ENCODE measurements around the gene AGAP3.
A peak's percentile ranks its signal among the peaks of the same experiment; 100 is the strongest.

Gene AGAP3

DNA sequence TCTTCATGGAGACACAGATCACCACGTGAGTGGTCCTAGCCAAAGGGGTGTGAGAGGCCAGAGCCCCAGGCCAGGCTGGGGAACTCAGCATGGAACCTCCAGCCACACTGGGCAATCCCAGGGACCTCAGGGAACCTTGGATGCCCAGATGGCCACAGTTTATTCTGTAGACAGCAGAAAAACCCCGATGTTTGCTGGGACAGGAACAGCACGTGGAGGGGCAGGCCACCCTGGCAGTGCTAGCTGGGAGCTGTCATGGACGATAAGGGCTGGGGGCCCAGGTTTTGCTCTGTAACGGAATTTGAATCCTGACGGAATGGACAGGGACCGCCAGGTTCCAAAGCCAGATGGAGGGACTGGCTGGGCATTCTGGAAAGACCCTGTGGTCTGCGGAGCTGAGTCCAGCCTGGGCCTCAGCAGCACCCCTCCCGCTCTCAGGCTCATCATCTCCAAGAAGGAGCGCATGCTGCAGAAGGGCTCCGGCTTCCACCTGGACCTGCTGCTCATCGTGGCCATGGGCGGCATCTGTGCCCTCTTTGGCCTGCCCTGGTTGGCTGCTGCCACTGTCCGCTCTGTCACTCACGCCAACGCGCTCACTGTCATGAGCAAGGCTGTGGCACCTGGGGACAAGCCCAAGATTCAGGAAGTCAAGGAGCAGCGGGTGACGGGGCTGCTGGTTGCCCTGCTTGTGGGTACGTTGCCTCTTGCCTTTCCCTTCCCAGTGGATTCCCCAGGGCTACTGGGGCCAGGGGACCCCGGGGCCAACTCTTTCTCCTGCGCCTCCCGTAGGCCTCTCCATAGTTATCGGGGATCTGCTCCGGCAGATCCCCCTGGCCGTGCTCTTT, 11.2 kb upstream of the AGAP3 start:
- no peak for DNase-seq

DNA sequence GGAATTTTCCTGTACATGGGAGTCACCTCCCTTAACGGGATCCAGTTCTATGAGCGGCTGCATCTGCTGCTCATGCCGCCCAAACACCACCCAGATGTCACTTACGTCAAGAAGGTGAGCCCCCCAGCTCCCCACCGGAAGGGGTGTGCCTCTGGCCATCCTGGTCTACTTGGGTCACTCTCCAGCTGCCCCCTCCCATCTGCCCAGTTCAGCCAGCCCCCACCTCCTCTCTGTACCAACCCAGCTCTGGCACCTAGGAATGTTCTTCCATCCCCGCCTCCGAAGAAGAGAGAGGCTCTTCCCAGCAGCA, 10.7 kb upstream of the AGAP3 start:
- DNase-seq = no peak

DNA sequence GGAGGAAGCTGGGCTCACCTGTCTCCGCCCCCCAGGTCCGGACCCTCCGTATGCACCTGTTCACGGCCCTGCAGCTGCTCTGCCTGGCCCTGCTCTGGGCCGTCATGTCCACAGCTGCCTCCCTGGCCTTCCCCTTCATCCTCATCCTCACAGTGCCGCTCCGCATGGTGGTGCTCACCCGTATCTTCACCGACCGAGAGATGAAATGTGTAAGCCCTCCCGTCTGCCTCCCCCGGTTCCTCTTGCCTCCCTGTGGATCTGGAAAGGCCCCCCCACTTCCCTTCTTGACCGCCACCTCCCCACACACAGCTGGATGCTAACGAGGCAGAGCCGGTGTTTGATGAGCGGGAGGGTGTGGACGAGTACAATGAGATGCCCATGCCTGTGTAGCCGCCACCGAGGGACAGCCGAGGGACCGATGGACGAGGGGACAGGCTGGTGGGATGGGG, 10.3 kb upstream of the AGAP3 start:
- no peak for DNase-seq

DNA sequence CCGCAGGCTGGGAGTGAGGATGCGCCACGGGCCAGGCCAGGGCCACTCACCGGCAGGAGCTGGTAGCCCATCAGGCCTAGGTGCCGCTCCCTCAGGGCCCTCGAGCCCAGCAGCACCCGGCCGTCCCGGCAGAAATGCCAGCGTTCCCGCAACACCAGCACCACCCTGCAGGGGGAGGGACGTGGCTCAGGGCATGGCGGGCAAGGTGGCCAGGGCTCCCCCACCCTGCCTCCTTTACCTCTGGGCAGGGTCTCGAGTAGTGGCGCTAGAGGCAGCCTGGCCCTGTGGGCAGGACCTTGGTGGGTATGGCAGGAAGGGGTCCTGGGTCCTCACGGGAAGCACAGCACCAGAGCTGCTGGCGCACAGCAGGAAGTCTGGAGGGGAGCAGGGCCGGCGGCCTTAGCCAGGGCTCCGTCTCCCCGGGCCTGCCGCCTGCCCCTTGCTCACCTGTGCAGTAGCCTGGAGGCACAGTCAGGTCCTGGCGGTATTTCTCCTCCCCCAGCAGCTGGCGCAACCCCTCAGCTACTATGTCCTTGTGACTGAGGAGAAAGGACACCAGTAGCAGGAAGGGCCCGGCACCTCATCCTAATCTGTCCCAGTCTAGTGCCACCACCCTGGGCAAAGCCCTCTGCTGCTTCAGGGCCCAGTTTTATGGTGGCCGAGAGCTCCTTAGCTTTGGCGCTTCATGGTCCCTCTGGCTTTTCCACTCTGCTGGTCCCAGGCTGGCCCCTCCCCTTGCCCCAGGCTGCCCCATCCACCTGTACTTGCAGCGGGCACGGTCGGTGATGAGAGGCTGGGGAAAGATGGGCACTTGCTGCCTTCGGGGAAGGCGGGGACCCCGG, 9.2 kb upstream of the AGAP3 start:
- peak in 1 of 2 experiments; percentile 41 for DNase-seq

DNA sequence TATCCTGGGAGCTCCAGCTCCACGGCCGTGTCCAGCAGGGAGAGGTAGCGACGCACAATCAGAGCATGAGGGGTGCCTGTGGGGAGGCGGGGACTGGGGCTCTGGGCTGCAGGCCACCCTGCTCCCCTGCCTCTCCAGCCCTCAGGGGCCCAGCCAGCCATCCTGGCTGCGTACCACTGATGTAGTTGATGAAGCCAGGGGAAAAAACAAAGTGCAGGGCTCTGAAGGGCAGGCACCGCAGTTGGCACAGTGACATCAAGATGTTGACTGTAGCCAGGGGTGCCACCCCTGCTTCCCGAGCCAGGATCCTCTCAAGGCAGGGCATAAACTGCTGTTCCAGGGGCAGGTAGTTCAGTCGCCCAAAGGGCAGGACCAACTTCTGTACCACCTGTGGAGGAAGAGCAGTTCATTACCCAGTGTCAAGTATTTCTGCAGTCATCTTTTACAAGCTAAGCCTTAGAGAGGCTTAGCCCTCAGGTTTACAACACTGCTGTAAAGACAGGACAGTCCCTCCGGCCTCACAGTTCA, 8.5 kb upstream of the AGAP3 start:
- no peak for DNase-seq

DNA sequence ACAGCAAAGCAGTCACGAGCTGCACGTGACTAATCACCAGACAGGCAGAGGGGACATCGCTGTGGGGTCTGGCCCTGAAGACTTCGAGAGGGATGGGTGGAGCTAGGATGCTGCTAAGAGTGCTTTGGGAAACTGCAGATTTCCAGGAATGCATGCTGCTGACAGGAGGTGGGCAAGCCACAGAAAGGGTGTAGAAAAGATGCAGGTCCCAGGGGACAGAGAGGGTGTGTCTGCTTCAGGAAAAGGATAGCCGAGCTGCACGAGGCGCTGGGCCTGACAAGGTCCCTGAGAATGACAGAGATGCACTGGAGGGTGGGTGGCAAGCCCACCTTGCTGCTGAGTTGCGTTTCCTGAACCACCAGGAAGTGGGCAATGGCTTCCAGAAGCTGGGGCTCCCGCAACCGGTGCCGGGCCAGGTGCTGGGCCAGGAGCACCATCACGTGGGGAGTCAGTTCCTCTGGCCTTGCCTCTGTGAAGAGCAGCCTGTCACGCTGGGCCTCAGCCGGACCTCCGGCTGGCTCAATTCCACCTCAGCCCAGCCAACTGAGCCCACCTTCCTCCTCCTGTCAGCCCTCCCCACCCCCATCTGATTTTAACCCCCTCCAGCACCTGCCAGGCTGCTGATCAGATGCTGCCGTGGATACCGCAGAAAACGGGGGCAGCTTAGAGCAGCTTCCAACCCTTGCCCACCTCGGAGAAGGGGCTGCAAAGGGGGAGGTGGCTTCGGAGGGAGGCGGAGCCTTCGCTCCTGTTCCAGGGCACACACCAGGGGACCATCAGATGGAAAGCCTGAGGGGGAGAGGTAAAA, 7.8 kb upstream of the AGAP3 start:
- DNase-seq = no peak

DNA sequence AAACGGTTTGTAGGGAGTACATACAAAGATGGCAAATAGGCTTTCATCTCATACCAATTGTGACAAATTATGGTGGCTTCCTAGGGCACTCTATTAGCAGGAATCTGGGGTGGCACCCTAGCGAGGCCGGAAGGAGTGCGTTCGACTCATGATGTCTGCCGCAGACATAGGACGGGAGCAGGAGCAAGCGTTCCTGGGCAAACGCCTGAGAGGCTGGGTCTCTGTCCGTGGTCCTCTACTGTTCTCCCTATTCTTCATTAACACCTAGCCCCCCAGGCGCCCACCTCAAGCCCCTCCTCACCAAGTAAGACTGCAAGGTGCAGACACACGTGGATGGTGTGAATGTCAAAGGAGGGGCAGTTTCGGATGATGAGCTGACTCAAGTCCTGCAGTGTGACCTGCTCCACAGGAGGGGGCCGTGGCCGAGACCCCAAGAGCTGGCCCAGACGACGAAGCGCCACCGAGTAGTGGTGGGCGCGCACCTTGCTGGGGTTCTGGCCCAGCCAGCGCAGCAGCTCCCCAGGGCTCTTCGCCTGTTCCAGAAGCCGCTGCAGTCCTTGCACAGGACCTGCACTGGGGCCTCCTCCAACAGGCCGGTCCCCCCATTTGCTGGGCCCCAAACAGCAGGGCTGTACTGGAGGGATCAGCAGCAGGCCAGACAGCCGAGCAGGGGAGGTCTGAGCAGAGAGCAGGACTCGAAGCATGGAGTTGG, 6.9 kb upstream of the AGAP3 start:
- no peak for DNase-seq

DNA sequence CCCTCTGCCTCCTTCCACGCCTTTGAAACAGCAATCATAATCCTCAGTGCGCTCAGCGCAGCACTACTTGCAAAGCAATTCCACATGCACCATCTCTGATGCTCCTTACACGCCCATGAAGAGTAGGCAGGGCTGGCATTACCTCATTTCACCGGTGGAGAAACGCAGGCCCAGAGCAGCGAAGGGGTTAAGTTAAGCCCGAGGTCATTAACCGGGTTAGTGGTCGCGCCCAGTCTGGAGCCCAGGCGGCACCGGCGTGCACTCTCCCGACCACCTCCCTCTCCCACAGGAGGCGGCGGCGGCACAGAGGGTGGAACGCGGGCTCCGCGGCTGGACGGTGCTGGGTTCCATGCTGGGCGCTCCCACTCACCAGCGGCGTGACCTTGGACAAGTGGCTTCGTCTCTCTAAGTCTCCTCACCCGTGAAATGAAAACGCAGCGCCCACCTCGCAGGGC, 6.2 kb upstream of the AGAP3 start:
- no peak for DNase-seq

DNA sequence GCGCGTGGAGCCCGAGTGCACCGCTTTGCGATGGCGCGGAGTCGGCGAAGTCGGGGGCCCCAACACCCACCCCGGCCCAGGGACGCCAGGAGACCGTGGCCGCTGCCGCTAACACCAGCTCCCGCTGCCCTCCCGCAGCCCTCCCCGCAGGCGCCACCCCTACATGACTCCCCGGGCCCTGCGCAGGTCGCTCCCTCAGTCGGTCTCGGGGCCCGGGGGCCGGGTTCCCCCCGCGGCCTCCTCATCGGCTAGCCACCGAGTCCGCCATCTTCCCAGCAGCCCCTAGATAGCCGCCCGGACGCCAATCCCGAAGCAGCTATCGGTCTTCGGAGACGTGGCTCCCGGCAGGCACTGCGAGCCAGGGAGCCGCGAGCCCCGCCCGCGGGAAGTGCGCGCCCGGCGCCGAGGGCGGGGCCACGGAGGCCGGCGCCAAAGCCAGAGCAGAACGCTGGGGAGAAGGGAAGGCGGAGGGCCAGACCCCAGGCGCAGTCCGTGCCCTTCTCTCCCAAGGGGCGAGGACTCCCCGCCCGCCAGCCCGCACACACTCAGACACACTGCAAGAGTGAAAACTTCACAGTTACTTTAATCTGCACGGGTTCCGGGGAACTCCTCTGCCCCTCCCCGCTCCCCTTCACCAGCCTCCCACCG, 5.6 kb upstream of the AGAP3 start, which contains the start of gene FASTK:
TSS of gene FASTK (minus strand) at position 288 of the 648 bp plus-strand sequence. CDS start at position 245, 43 bp downstream.
- DNase-seq = peak; percentile 86 to 90

DNA sequence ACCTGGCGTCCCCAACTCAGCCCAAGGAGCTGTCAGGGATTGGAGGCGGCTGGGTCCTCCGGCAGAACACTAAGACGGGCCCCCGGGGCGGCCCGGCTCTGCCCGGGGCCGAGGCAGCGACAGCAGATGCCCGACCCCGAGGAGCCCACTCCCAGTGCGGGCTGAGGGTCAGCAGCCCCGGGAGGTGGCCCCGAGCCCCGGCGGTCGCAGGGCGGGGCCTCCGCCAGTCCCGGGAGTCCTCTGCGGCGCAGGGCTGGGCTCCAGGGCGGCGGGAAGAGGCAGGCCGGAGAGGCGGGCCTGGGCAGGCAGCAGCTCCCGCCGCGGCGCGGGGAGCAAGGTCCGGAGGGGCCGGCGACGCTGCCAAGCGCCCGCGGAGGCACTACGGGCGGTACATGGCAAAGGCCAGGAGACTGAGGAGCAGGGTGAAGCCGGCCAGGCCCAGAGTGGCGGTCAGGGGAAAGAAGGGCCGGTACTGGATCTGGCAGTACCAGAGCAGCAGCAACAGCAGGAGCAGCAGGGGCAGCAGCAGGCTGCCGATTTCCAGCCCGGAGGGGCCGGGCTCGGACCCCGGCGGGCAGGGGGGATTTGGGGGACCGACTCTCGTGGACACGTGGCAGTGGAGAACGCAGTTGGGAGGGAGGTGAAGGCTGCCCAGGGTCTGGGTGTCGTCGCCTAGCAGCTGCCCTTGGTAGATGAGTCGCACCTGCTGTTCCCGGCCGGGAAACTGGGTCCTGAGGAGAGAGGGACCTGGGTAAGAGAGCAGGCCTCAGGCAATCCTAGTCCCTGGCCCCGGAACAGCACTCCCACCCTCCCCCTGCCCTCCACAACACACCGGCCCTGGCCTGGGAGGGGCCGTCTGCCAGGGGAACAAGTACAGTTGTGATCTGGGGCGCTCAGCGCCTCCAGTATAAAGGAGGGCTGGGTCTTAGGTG, 4.8 kb upstream of the AGAP3 start:
- no peak for DNase-seq

DNA sequence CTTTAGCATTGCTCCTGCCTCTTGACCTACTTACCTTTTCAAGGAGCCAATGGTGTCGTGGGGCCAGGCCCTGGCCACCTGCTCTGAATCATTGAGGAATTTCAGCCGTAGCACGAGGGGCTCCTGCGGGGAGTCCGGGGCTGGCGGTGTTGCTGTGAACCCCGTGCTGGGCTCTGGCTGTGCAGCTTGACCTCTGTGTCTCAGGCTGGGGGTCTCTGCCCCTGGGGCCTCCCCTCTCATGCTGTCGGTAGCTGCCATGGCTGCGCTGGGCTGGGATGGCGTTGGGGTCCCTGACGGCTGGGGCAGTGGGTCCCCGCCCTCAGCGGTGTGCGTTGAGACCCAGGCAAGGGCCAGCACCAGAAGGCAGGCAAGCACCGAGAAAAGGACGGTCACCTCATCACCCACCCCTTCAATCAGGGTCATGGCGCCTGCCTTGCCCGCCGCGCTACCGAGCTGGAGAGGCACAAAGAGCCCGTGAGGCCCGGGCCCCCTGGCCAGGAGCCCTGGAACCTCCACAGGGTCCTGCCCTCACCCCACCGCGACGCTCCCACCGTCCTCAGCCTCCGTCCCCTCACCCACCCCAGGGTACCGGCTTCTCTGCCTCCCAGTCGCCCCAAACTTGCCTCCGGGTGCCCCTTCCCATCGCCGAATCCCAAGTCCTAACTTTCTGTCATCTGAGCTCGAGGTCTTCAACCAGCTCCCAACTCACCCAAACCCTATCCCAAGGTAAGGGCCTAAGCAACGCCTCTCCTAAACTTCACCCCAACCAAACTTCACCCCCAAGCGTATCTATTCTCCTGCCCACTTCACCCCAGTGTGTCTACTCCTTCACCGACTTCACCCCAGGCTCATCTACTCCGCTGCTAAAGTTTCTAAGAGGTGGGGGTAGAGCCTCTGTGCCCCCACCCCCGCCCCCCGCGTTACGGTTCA, 3.9 kb upstream of the AGAP3 start:
- no peak for DNase-seq

DNA sequence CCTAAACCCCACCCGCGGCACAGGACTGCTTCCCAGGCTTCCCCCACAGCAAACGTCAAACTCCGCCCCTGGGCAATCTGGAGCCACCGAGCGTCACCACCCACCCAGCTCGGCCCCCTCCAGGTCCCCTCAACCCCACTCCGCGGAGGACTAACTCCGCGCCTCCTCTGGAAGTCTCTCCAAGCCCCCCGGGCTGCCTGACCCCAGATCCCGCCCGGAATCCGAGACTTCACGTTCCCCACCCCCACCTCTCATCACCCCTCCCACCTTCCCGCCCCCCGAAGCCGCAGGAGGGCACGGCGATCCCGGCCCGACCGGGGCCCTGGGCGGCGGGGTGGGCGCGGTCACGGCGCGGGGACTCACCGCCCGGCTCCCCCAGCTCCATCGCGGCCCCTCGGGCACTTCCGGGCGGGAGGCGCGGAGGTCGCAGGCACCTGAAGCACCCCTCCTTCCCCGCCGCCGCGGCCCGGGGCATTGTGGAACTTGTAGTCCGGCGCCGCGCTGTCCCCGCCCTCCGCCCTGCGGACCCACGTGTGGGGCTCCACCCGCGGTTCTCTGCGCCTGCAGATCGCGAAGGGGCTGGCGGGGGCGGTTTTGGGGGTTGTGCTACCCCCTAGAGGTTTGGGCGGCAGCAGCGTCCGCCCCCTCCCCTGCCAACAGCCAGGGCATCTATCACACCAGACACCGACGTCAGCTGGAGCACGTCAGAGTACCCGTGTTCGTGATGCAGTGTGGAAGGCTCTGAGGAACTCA, 3.0 kb upstream of the AGAP3 start, which contains the start of gene TMUB1:
TSS of gene TMUB1 (minus strand) at position 423 of the 753 bp plus-strand sequence. CDS start 930 bp downstream, outside the sequence.
- DNase-seq = peak; percentile 85 to 87

DNA sequence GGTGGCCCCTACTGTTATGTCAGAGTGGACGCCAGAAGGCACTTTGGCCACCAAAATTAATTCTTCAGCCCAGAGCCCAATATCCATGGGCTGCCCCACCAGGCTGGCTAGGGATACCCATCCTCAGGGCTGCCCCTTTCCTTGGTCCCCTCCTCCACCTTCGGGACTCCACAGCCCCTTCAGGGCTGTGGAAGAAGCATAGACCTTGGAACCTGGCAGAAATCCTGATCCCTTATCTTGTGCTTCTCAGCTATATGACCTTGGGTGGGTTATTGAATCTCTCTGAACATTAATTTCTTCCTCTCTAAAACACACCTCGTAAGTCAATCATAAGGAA, 2.5 kb upstream of the AGAP3 start:
- DNase-seq = no peak

DNA sequence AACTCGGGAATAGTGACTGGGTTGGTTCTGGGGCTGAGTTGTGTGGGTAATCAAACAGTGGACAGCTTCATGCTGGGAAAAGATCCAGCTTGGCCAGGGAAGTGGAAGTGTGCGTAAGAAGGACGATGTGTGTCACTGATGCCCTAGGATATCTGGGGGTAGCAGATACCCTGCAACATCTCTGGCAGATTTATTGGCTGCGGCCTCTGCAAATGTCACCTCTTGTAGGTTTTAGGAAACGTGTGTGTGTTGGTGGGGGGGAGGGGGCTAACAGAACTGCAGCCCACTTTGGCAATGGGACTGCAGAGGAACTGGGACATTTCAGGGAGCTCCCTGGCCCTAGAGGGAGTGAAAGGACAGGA, 965 bp upstream of the AGAP3 start:
- DNase-seq = no peak

DNA sequence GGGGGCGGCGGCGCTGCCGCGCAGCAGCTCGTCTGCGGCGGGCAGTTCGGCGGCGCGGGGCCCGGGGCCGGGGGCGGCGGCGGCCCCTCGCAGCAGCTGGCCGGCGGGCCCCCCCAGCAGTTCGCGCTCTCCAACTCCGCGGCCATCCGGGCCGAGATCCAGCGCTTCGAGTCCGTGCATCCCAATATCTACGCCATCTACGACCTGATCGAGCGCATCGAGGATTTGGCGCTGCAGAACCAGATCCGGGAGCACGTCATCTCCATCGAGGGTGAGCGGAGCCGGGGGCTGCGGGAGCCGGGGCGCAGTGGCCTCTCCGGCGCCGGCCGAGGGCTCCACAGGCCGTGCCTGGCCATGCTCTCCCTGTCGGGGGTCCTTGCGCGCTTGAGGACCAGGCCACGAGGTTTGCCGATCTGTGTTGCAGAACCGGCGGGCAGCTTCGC, 548 bp downstream of the AGAP3 start:
- DNase-seq = peak in 1 of 2 experiments; percentile 47

DNA sequence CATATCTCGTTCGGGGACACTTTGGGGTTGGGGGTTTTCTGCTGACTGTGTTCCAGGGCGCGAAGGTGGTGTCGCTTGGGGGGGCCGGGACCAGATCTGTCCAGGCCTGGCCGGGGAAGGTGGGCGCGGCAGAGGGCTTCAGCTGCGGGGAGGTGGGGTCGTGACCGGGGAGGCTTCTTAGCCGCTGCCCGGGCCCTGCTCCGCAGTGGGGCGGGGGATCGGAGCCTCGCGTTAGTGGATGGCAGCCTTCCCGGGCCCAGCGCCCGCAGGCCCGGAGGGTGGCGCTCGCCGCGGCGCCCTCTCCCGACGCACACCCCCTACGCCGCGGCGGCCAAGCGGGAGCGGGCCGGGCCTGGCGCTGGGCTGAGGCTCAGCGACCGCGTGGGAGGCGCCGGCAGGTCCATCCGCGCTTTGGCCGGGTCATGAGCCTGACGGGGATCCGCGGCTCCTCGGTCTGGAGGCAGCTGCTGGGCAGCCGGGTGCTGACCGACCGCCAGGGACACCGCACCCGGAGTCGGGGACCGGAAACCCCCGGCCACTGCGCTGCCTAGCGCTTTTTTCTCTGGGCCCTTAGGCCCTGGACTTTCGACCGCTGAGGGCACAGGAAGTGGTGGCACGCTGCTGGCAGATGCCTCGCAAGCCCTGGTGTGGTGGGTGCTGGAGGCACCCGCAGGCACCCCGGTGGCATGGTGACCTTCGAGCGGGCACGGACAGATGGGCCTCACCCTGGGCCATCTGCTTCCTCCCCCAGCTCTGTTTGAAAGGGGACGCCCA, 1.2 kb downstream of the AGAP3 start:
- DNase-seq = peak in 1 of 2 experiments; percentile 43

DNA sequence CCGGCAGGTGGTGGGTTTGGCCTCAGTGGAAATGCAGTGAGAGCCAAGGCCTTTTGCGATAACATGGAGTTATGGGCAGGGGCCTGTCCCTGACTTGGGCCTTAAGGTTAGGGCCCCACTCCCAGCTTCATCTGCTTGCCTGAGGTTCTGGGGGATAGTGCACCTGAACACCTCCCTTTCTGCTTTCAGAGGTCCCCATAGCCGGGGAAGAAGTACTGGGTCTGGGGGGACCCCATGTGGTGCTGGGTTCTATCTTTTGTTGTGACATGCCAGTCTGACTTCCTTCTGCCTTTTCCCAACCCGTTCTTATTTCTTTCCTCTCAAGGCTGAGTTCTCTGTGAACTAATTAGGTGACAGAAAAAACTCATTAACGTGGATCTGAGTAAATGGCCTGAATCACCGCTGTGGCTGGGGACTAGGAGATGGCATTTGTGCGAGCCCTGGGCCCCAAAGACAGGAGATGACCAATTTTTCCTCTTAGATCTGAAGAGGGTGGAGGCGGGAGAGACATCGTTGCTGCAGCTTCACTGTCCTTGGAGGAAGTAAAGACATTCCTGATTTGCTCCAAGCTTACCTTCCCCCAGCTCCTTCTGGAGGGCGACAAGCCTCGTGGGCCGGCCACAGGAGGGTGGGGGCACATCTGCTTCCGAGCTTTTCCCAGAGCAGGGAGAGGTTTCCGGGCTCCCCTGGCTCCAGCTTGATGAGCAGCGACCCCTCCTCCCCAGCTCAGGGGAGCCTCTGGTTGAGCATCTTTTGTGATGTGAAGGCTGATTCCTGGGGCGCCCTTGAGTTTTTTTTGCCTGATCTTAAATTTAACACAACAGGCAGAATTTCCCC, 2.0 kb downstream of the AGAP3 start:
- no peak for DNase-seq

Measured in activated CD4-positive, alpha-beta T cell treated with anti-CD3 and anti-CD28 coated beads, Interleukin-2, amount 50 U/mL, for 48 hours (primary cell).